ENCODE data around the gene PAK3. TPM values are rescaled to one million over a fixed set of nuclear protein-coding genes. Genes with fewer than 3 reads are reported as not detected.

PAK3 gene
- 10 to 100 TPM; 11.4 to 13.8 TPM for total RNA-seq
- long read RNA-seq, donor 1, partial matches to known transcripts, result 2 of 7 reads
- long read RNA-seq, donor 1, other reads (novel, unspliced or antisense), result 5 of 7 reads
- long read RNA-seq, donor 2, partial matches to known transcripts, result 2 of 13 reads
- long read RNA-seq, donor 2, other reads (novel, unspliced or antisense), result 11 of 13 reads

DNA sequence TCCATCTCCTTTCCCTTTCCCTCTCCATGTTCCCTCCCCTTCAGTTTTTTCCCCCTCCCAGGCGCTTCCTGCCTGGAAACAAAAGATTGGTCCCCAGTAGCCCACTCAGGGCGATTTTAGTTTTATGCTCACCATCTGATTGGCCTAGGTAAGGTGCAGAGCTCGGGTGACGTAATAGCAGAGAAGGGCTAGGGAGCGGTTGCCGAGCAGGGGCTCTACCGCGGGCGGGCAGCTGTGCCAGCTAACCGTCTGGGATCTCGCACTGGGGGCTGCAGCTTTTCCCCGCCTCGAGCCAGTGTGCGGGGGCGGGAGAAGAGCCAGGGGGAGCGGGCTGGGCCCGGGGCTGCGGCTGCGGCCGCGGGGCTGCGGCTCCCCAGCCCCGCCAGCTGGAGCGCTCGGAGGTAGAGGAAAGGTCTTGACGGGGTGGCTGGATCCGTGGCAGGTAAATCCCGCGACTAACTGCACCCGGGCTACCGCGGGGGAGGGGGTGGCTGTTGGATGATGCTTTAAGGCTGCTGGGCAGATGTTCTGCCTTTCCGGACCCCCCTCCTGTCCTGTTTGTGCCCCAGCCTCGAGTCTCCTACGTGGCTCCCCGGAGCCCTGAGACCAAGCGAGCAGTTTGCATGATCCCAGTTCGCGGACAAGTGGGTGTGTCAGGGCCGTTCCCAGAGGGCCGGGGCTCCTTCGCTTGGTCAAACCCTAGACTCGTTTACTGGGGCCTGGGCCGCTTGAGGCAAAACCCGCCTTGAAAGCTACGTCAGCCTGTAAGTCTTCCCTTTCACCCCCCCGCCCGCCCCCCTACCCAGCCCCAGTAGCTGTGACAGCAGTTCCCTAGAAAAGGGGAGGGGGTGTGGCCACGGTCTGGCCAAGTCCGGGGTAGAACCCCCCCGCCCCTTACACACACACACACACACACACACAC is at the start of gene PAK3:
TSS of gene PAK3 (plus strand) at position 218 of the 922 bp plus-strand sequence. CDS start 26,913 bp downstream, outside the sequence.
- DNase-seq (ENCODE audit: low spot score), result no peak
- intact Hi-C loops (cut with DNase I), result no loop called here

DNA sequence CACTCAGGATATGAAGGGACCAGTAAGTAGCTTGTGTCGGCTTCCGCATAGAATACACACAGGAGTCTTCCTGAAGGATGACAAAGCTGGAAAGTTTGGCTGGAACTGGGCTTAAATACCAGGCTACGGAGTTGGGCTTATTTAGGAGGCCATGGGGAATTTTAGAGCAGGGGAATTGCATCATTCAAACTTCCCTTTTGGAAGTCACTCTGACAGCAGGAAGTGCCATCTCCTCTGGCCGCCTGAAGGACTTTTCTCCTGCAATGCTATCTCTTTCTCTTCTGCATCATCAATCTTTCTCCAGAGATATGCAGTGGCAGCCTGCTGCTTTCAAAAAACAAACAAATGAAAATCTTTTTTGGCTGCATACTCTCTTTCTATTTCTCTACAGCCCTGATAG is 48.4 kb upstream of the PAK3 start:
- DNase-seq (ENCODE audit: low spot score), result no peak
- intact Hi-C loops (cut with DNase I), result no loop called here

DNA sequence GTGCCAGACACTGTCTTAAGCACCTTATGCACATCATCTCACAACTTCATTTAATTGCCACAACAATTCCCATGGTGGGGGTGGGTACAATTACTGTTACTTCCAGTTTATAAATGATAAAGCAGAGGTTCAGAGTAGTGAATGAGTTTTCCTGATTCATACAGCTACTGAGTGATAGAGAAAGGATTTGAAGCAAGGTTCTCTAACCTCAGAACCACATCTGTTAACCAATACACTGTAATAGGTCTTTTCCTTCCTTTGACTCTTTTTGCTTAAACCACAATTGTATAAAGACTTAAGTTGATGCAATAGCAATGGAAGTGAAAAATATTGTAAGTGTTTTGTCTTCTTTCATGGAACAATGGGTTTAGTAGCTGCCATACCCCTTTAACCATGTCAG is 43.5 kb upstream of the PAK3 start:
- intact Hi-C loops (cut with DNase I), result loop anchor here in 1 of 2 donors (10.0 kb wide), 1 partner anchor 1088 kb away; no protein-coding TSS in a partner anchor
- DNase-seq (ENCODE audit: low spot score), result no peak

DNA sequence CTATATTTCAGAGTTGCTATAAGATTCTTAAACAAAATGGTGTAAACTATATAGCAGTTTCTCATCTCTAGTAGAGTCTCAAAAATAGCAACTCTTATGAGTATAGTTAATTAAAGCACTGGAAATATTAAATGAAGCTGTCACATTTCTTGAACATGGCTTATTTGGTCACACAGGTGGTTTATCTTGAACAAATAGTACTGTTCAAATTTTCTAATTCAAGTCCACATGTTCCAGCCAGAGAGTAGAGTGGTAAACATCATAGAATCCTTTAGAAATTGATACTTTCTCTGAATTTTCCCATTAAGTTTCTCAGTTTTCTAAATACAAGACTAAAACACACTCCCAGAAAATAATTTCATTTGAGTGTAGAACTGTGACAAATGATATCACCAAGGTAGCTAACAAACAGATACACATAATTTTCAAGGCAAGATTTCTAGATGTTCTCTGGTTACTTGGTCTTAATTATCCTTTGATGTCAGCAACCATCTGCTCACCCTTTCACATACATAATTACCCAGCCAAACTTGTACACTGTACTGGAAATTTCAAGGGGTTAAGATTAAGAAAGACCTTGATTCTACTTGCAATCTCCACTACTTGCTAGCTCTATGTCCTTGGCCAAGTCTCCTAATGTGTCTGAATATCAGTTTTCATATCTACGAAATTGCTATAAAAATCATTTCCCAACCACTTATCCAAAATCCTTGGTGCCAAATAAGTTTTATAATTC is 24.3 kb upstream of the PAK3 start:
- intact Hi-C loops (cut with DNase I), result no loop called here
- DNase-seq (ENCODE audit: low spot score), result no peak

DNA sequence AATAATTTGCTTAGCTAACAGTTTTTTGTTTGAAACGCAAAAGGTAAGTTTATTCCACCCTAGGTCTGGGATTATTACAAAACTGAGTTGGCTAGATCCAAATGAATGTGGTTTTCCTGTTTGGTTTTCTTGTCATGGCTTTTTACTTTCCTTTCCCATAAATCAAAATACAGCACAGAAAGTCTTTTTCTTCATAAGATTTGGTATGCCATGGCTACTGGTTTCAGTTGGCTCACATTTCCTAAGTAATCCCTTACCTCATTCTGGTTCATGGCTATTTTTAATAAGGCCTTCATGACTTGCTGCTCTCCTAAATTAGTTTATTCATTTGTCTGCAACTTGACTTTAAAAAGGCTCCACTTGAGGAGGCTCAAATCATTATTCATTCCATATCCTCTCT is 12.9 kb upstream of the PAK3 start:
- DNase-seq (ENCODE audit: low spot score), result no peak
- intact Hi-C loops (cut with DNase I), result no loop called here

DNA sequence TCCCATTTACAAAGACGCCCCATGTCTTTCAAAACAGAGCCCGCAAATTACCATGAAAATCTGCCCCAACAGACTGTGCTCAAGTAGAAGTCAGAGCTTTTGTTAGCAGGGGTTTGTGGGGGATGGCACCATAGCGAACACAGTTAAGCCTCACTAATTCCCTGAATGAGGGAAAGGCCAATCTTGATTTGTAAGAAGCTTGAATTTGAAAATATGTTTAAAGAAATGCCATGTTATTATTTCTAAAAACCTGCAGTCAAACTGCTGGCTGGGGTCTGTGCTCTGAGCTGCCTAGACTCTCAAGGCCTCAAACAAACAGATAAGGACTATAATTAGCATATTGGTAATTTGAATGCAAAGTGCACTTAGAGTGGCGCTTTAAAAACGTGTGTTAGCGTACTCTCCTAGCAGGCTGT is 9.4 kb upstream of the PAK3 start:
- no peak for DNase-seq (ENCODE audit: low spot score)
- intact Hi-C loops (cut with DNase I), result no loop called here

DNA sequence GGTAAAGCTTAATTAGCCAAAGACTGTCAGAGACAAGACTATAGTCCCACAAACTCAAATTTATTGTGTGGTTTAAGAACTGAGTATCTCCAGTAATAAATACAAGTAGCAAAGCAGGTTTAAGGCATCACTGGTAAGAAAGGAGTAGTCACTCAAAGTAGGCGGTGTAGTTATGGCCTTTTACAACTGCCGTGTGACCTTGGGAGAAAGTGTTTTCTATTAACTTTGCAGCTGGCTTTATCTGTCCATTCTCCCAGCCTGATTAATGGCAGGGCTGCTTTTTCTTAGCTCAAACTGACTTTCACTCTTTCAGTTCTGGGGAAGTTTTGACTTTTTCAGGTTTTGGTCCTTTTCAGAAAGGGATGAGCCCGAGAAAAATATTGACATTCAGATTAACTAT is 7.4 kb upstream of the PAK3 start:
- DNase-seq (ENCODE audit: low spot score), result no peak
- intact Hi-C loops (cut with DNase I), result no loop called here

DNA sequence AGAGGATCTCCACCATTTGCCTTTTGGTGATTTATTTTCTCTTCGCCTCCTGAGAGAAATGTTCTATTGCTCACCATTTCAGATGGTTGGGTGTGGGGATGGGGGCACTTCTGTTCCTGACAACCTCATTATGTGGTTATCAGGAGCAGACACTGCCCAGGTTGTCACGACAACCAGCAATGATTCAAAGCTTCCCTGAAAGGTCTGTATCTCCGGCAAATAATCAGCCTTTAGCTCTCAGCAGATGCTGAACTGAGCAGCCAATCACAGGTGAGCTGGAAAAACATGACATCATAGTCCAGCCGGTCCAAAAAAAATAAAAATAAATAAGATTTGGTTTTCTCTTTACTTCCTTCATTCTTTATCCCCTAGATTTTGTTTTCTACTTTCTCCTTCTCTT is 5.5 kb upstream of the PAK3 start:
- DNase-seq (ENCODE audit: low spot score), result no peak
- intact Hi-C loops (cut with DNase I), result no loop called here

DNA sequence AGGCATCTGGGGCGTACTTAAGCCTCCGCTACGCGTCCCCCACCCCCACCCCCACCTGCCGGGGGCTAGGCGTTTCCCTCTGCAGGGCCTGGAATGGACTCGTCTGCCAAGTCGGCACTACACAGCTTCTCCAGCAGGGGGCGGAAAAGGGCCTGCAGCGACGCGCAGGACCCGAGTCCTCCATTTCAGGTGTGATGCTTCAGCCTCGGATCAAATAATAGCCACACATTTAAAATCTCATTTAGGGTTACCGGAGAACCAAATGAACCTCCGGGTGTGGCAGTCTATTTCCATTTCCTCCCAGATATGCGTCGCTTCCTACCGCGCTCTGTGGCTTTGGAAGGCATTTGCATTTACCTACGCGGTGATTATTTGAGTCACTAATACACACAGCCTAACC is 2.9 kb downstream of the PAK3 start:
- no peak for DNase-seq (ENCODE audit: low spot score)
- intact Hi-C loops (cut with DNase I), result no loop called here

DNA sequence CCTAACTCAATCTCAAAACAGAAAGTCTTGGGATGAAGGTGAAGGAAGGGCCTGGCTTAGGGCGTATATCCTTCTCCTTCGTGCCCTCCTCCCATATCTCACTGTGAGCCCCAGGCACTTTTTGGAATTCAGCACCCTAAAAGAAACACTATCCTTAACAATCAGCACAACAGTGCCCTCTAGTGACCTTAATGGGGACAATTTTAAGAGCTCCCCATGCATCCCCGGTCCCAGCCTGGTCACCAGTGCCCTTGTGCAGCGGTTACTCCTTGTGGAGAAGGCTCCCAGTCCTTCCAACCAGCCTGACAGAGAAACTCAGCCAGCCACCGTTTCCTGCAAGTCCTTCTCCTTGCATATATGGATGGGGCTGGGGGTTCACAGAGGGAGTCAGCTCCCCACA is 4.2 kb downstream of the PAK3 start:
- no peak for DNase-seq (ENCODE audit: low spot score)
- intact Hi-C loops (cut with DNase I), result no loop called here

DNA sequence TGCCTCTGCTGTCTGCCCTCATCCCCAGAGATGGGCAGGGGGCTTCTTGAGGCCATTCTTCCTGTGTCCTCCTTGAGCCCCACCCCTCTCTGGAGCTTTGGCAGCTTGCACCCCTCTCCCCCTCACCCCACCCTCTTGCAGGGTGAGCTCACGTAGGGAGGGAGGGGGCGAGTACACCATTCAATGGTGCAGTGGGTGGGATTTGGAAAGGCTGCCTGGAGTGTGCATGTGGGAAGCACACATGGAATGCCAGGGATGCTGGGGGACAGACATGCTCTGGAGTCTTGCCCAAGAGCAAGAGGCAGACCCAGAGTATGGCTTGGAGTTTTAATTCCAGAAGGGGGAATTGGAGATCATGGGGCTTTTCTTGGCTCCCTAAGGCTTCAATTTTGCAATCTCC is 5.6 kb downstream of the PAK3 start:
- intact Hi-C loops (cut with DNase I), result no loop called here
- no peak for DNase-seq (ENCODE audit: low spot score)

DNA sequence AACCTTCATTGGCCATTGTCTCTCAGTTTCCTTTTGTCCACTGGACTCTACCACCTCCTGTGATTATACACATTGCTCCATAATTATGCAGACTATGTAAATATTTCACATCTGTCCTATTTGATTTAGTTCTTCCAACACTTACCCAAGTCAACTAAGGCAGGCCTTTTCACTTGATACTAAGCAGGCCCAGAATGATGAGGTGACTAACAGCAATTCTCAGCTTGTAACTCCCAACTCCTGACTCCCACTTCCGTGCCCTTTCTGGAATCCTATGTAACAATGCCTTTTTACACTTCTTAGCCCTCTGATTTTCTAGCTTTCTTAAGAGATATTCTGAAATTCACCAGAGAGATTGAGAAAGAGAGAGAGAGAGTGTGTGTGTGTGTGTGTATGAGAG is 6.6 kb downstream of the PAK3 start:
- DNase-seq (ENCODE audit: low spot score), result no peak
- intact Hi-C loops (cut with DNase I), result no loop called here

DNA sequence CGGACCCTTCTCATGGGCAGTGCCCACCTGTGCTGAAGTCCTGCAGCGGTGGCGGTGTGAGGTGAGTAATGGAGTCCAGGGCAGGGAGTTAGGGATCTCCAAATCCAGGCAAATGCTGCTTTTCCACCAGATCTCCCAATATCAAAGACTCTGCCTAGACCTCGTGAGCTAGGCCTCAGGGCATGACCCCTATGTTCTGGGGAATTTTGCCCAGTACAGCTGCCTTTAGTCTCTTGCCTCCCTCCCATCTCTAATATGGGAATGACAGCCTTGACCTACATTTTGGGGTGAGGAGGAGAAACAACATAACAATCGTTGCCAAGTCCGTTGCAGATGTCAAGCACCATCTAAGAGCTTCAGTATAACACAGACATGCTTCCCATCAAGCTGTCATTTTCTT is 7.3 kb downstream of the PAK3 start:
- intact Hi-C loops (cut with DNase I), result no loop called here
- no peak for DNase-seq (ENCODE audit: low spot score)

DNA sequence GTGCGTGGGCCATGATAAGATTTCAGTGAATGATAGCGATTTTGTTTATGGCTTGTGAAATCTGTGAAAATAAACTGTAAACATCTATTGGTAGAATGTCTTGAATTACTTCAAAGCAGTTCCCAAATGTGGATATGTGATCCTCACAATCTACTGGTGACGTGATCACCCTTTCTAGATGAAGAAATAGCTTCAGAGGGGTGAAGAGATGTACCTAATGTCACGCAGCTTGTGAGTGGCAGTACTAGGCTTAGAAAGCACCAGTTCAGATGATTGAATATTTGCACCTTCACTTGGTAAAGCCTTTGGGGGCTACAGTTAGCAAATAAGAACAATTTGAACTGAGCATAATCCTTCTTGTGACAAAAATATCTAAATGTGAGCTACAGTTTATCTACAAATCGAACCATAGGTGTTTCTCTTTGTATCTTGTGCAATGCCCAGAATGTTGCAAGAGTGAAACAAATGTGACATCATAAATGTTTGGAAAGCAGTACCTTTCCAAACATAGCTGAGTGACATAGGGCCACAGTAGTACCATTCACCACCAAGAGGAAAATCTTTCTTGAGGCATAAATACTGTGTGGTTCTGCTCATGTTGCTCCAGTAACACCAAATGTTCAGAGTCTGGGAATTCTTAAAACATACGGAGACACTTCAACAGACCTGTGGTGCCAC is 14.2 kb downstream of the PAK3 start:
- DNase-seq (ENCODE audit: low spot score), result no peak
- intact Hi-C loops (cut with DNase I), result no loop called here

DNA sequence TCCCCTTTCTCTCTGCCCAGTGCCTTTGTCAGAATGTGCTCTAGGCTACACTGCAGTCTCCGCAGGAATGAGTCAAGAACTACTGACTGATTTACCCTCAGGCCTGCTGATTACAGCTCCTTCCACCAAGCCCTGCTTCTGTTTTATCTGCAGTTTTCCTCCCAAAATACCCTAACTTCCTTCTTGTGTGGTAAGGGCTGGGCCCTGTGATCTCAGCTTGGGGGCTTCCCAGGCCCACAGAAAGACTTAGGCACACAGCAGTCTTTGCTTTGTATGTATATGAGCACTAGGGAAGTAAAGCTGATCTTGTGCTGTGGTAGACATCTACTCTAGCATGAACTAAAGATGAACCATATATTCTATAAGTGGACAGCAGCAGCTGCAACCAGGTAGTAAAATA is 18.8 kb downstream of the PAK3 start:
- DNase-seq (ENCODE audit: low spot score), result no peak
- intact Hi-C loops (cut with DNase I), result no loop called here

DNA sequence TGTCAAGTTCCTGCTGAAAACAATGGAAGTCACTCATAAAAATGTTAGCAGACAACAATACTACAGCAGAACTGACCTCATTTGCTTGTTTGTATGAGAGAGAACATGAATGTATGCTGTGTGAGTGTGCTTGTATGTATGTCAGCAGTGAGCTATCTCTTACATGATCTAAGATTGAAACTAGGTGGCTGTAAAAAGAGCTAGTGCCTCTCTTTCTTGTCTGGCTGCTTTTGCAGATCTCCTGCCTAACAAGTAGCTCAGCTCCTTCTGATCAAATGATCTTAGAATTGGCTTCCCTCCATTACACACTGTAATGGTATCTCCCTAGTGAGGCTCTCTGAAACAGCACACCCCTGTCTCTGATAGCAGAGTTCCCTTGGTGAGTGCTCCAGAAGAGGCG is 20.7 kb downstream of the PAK3 start:
- intact Hi-C loops (cut with DNase I), result no loop called here
- DNase-seq (ENCODE audit: low spot score), result no peak

DNA sequence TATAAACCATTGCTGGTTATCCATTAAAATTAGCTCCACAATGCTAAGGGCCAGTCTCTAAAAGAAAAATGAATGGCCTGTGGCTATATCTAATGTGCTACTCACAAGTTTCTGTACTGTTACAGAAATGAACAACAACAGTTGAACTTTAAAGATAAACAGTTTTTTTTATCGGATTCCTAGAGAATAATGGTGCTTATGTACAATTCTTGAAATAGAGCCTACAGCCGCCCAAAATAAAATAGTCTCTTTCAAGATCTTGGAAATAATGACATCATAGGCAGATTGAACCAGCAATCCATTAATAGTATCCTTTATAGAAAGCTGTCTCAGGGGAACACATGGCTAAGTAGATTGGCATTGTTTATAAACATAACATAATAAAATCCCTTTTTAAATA is 23.4 kb downstream of the PAK3 start:
- intact Hi-C loops (cut with DNase I), result no loop called here
- no peak for DNase-seq (ENCODE audit: low spot score)

DNA sequence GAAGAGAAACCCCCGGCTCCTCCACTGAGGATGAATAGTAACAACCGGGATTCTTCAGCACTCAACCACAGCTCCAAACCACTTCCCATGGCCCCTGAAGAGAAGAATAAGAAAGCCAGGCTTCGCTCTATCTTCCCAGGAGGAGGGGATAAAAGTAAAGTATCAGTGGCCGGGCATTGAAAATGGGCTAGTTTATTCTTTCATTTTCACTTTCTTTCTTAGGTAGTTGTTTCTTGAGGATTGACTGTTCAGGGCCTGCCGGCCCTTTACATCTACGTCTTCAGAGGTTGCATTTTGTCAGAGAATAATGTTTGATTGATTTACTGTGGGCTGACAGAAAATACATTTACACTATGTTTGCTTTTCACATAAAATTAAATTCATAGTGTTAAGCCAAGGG is 27.1 kb downstream of the PAK3 start:
- DNase-seq (ENCODE audit: low spot score), result no peak
- intact Hi-C loops (cut with DNase I), result no loop called here

DNA sequence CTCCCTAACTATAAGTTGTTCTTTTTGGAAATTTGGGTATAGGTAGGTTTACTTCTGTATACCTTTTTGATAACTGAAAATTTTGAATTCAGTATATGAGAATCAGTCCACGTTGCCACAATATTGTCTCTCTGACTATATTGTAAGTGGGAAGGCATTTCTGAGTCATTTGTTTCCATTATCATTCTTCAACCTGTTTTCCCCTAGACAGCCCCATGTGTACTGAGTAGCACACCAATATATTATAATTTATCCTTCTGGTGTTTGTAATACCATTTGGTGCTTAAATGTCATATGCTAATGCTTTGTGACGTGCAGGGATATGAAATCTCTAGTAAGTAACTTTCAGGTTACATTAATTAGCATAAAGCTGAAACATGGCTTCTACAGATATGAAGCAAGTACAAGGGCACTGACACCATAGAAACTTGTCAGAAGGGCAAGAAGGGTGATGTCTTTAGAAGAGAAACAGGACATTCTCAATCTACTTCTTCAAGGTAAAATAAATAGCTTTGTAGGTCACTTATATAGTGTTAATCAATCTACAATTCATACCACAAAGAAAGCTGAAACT is 27.7 kb downstream of the PAK3 start:
- intact Hi-C loops (cut with DNase I), result no loop called here

DNA sequence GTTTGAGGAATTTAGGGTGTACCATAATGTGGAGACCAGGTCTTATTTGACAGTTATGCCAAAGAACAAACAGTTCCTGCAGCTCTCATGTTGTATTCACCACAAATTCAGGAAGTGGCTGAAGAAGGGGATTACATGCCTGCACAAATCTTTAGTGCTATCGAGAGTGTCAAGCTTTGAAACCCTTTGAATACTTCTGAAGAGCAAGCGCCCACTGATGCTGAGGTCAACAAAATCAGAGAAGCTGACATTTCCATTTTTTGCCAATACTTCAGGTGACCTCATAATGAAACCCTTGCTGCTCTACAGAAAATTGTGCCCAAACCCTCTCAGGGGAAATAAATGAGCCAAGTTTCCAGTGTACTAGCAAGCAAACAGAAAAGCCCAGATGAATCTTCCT is 28.4 kb downstream of the PAK3 start:
- no peak for DNase-seq (ENCODE audit: low spot score)
- intact Hi-C loops (cut with DNase I), result no loop called here

More for the DNA sequence above, 27.7 kb downstream of the PAK3 start:
- no peak for DNase-seq (ENCODE audit: low spot score)
